Stimulated activated CD4-positive, alpha-beta T cell treated with anti-CD3 and anti-CD28 coated beads, Interleukin-2, amount 100 ng/mL, for 4 hours (primary cell): ENCODE results near the gene PRKAR2B.
A peak's percentile ranks its signal among the peaks of the same experiment; 100 is the strongest.

ENCODE experiments used
- DNase-seq: peaks from one replicate; pipeline ENCODE4 v3.0.0-alpha.2; 2020; ENCODE audit warnings: low read depth

Gene PRKAR2B

GRCh38 chr7:107158028-107158427 lies 113.5 kb downstream of the PRKAR2B start:
- DNase-seq: no peak

GRCh38 chr7:107160389-107160788 lies 115.9 kb downstream of the PRKAR2B start:
- DNase-seq: no peak

- DNase-seq: no peak
Observed at GRCh38 chr7:107161415-107161814, 116.9 kb downstream of the PRKAR2B start.

GRCh38 chr7:107162475-107162874 lies 118.0 kb downstream of the PRKAR2B start:
- DNase-seq: no peak

GRCh38 chr7:107164092-107164491 lies 119.6 kb downstream of the PRKAR2B start:
- DNase-seq: no peak

- DNase-seq: no peak
Observed at GRCh38 chr7:107165341-107165740, 120.8 kb downstream of the PRKAR2B start.

- DNase-seq: no peak
Observed at GRCh38 chr7:107166736-107167426, 122.4 kb downstream of the PRKAR2B start.

GRCh38 chr7:107167483-107168232 lies 123.2 kb downstream of the PRKAR2B start:
- peak; percentile 65 for DNase-seq

GRCh38 chr7:107168233-107169119 lies 124.0 kb downstream of the PRKAR2B start, which contains the start of gene HBP1:
HBP1 (plus strand) TSS chr7:107169003; CDS start chr7:107179894, 10,891 bp downstream.
- peak; percentile 97 for DNase-seq

- DNase-seq: peak; percentile 64
Observed at GRCh38 chr7:107169120-107170050, 124.9 kb downstream of the PRKAR2B start.

- no peak for DNase-seq
Observed at GRCh38 chr7:107170051-107170915, 125.8 kb downstream of the PRKAR2B start.

GRCh38 chr7:107171496-107171895 lies 127.0 kb downstream of the PRKAR2B start:
- no peak for DNase-seq

- DNase-seq: no peak
Observed at GRCh38 chr7:107172276-107173032, 127.9 kb downstream of the PRKAR2B start.

- no peak for DNase-seq
Observed at GRCh38 chr7:107173191-107173590, 128.7 kb downstream of the PRKAR2B start.

- no peak for DNase-seq
Observed at GRCh38 chr7:107173691-107174406, 129.3 kb downstream of the PRKAR2B start.

GRCh38 chr7:107179326-107180164 lies 135.0 kb downstream of the PRKAR2B start:
- no peak for DNase-seq

GRCh38 chr7:107180378-107180777 lies 135.9 kb downstream of the PRKAR2B start:
- DNase-seq: peak; percentile 73

- no peak for DNase-seq
Observed at GRCh38 chr7:107181172-107181571, 136.7 kb downstream of the PRKAR2B start.
